Measurements from ENCODE around the gene IMPDH1.

The IMPDH1 gene

GRCh38 chr7:128434413-128435326 lies 24.9 kb upstream of the IMPDH1 start:
- no peak for DNase-seq

DNA sequence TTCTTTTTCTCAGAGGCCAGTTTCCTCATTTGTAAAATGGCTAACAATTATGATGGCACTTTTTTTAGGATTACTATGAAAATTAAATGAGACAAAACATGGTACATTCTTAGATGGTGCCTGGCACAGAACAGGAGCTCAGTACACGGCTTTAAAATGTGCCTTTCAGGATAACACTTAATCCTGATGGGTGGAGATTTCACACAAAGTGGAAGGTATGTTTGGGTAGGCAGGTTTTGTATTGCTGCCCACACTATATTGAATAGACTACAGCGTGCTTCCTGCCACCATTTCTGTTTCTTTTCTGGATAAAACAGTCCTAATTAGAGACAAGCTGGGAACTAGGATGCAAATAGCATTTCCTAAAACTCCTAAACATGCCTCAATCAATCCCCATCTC lies 22.0 kb upstream of the IMPDH1 start:
- no peak for DNase-seq

GRCh38 chr7:128431221-128431620 lies 21.4 kb upstream of the IMPDH1 start:
- peak; percentile 31 for DNase-seq

- no peak for DNase-seq
Measured at GRCh38 chr7:128430207-128430606, 20.4 kb upstream of the IMPDH1 start.

GRCh38 chr7:128427289-128427891 lies 17.6 kb upstream of the IMPDH1 start:
- DNase-seq: peak; percentile 61

GRCh38 chr7:128425850-128426249 lies 16.1 kb upstream of the IMPDH1 start:
- DNase-seq: peak; percentile 56

DNA sequence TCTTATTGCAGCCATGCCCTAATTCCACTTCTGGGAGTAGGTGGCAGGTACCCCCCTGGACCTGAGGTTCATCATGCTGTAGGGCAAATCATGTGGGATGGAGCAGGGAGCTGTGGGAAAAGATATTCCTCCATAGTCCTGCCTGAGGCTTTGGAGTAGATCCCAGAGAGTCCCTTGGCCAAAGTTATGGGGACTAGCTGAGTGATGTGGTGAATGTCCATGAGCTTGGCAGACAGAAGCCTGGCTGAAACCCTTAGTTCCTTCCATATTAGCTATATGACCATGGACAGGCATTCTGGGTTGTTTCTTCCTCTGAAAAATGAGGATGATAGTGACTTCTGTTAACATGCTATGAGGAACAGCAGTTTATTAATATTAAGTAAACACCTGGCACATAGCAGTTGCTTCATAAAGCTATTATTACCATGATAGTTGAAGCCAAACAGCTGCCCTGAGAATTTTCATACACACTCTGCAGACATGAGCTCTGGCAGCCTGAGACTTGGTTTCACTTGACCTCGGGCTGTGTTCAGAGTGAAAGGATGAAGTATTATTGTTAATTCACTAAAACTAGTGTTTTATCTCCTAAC lies 15.0 kb upstream of the IMPDH1 start:
- no peak for DNase-seq

DNA sequence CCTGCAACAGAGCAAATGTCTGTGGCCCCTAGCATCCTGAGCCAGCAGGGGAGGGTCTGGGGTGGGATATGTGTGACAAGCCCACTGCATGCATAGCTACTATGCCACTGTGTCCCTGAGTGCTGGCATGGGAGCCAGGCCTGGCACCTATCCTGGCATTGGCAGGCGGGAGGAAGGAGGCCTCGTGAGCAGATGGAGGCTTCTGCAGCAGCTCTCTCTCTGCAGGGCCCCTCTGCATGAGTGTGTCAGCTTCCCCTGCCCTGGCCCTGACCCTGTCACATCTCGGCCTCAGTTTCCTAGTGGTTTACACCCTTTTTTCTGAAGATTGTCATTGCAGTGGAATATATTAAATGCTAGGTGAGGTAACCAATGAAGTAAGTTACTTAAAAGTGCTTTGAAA lies 13.1 kb upstream of the IMPDH1 start:
- no peak for DNase-seq

DNA sequence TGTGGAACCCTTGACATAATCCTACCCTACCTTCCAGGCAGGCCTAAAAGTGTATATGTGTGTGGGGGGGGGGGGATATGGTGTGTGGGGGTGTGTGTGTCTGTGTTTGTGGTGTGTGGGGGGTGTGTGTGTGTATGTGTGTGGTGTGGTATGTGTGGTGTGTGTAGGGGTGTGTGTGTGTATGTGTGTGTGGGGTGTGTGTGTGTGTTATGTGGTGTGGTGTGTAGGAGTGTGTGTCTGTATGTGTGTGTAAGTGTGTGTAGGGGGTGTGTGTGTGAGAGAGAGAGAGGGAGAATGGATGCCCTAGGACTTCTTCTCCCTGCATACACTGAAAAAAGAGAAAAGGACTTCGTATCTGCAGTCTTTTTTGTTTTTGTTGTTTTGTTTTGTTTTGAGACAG lies 12.3 kb upstream of the IMPDH1 start:
- no peak for DNase-seq

DNA sequence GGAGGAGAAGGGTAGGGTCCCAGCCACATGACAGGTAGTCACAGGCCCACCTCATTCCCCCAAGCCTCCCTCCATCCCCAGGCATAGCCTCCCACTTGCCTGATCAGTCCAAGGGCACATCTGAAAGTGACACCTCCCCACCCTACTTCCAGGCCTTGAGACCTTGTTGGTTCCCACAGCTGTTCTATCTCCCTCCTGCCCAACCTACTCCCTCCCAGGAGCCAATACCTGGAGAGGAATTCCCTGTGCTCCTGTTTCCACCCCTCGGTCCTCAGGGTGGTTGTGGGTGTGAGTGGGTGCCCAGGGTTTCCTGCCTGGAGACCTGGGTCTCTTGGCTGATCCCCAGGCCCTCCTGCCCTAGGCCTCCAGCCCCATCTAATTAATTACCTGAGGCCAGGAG lies 11.6 kb upstream of the IMPDH1 start:
- DNase-seq: no peak

- DNase-seq: no peak
Measured at GRCh38 chr7:128420773-128421172, 11.0 kb upstream of the IMPDH1 start.

DNA sequence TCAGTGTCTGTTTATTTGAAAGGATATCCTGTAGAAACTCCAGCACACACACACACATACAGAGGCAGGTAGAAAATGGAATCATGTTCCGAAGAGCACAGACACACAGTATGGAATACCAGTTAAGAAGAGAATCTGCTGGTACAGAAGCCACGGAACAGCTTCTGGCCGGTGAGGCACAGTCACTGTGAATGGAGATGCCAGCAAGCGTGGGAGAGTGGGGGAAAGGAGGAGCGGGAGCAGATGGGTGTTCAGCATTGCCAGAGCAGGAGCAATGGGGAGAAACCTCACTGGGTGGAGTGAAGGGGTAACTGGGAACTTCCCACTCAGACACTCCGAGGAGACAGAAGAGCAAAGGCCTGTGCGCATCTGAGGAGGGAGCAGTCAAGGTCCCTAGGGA lies 9.5 kb upstream of the IMPDH1 start:
- DNase-seq: no peak

DNA sequence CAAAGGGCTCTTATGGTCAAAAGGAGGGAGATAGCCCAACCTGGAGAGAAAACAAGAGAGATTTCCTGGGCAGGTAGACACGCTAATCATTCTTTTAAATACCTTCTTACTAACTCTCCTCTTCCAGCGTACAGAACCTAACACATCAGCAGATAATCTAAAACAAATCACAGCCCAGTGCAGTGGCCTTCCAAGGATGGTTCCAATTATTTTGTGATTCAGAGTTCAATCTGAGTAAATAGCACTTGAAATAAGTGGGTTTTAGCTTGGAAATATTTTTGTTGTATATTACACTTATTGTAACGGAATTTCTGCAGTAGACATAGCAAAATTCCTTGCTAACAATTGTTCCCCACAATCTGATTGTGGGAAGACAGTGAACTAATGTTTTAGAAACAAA lies 7.3 kb upstream of the IMPDH1 start:
- no peak for DNase-seq

GRCh38 chr7:128415217-128415785 lies 5.5 kb upstream of the IMPDH1 start:
- no peak for DNase-seq

GRCh38 chr7:128410451-128410753 lies 620 bp upstream of the IMPDH1 start:
- DNase-seq: no peak

DNA sequence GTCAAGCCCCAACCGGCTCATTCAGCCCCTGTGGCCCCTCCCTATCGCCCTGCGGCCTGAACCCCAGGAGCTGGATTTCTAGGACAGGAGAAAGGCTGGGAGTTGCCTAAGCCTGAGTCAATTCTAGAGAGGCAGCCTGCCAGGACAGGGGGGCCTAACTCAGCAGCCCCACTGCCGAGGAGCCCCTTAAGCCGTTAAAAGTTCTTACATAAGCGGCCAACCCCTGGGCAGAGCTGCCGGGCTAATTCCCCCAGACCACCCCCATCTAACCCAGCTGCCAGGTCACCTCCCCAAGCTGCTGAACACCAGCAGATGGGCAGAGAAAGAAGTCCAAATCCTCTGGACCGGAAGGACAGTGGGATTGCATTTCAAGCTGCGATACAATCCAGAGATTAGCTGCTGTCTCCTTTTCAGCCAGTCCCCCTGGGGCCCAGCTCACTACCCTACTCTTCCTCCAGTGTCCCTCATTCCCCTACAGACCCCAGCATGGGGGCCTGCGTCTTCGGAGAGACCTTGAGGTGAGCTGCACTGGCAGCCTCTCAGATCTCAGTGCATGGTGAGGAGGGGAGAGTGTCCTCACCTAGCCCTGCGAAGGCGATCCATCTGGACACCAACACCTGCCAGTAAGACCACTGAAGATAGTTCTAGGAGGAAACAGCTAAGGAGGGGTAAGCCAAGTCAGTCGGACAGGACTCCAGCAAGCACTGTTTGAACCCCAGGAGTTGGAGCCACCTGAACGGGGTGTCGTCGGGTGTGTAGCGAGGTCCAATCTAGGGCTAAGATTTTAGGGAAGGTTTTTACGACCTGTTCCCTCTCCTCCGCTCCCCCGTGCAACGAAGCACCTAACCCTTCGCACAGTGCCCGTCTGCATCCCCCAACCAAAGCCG lies 830 bp downstream of the IMPDH1 start:
- DNase-seq: no peak

DNA sequence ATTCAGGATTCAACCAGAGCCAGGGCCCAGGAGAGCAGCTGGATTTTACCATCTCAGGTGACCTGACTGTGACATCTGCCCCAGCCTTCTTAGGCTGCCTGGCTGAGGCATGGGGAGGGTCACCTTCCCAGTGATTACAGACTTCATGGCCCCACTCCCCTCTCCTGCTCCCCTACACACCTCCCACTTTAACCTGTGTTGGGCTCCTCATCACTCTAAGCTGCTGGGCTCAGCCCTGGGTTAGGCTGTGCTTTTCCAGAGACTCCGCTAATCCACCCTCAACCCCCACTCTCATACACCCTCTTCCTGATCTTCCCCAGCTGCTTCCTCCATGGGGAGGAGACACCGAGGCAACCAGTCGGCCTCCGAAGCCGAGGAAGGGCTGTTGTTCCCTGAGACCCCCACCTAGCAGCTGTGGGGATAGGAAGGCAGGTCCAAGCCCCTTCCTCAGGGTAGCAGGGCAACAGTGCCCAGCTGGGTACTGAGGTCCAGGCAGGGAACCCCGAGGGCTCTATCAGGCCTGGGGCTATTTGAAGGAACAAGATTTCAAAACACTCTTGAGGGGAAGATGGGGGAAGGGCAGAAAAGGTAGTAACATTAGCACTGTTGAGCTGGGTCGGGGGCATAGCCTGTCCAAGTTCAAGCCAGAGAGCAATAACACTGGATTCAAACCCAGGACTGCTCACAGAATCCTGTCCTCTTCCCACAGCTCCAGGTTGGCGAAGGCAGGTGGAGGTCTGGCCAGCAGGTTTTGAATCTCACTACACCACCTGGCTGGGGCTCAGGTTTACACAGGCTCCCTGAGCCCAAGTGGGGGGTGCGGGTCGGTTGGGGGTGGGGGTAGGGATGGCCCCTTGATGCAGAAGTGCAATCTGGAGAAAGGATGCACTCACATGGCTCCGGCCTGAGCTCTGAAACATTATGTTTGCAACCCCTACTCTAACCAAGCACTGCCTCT lies 1.8 kb downstream of the IMPDH1 start:
- DNase-seq: no peak

- no peak for DNase-seq
Measured at GRCh38 chr7:128407233-128407589, 2.6 kb downstream of the IMPDH1 start.

GRCh38 chr7:128406314-128407232 lies 3.2 kb downstream of the IMPDH1 start:
- no peak for DNase-seq

All from fibroblast of skin of scalp (primary cell).